ENCODE measurements around the gene CCNF.

DNA sequence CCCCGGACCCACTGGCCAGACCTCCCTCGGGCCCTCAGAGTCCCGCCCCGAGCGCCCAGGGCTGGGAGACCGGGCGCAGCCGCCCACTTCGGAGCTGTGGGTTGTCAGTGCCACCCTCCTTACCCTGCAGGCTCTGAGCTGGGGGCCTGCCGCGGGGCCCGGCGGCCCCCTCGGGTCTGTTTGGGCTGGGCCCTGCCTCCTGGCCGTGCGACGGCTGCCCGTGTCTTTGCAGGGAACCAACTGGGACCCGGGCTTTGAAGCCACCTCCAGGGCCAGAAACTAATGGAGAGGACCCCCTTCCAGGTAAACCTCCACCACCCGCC, 31.1 kb downstream of the CCNF start:
- no peak for TF ChIP-seq POLR2A (IDR thresholded peaks at IDR 0.05)
- TF ChIP-seq, protein P1, sequence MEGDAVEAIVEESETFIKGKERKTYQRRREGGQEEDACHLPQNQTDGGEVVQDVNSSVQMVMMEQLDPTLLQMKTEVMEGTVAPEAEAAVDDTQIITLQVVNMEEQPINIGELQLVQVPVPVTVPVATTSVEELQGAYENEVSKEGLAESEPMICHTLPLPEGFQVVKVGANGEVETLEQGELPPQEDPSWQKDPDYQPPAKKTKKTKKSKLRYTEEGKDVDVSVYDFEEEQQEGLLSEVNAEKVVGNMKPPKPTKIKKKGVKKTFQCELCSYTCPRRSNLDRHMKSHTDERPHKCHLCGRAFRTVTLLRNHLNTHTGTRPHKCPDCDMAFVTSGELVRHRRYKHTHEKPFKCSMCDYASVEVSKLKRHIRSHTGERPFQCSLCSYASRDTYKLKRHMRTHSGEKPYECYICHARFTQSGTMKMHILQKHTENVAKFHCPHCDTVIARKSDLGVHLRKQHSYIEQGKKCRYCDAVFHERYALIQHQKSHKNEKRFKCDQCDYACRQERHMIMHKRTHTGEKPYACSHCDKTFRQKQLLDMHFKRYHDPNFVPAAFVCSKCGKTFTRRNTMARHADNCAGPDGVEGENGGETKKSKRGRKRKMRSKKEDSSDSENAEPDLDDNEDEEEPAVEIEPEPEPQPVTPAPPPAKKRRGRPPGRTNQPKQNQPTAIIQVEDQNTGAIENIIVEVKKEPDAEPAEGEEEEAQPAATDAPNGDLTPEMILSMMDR (IDR thresholded peaks at IDR 0.05): no peak

Data from body of pancreas (tissue), 4 donors.